T follicular helper cell (primary cell): ENCODE results near the gene CEP19.

Experiments
- DNase-seq: peaks from one replicate; pipeline ENCODE4 v3.0.0-alpha.2; 2020; ENCODE audit warnings: low read depth

CEP19 gene

GRCh38 chr3:196662711-196663571 is 49.1 kb downstream of the CEP19 start:
- DNase-seq: no peak

DNA sequence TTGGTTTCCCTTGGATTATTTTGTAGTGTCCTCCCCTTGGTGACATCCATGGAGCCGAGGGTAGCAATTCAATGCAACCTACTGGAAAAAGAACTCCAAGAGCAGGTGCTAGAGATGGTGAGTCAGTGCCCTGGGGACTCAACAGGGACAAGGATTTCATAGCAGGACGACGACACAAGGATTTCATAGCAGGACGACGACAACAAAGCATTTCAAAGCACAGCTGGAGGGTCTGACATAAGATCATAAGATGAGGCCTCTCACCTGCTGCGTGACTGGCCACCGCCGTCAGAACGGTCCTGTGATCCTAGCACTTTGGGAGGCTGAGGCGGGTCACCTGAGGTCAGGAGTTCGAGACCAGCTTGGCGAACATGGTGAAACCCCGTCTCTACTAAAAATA is 50.0 kb downstream of the CEP19 start:
- DNase-seq: no peak

GRCh38 chr3:196661400-196661799 is 50.6 kb downstream of the CEP19 start:
- DNase-seq: no peak

- DNase-seq: no peak
Measured at GRCh38 chr3:196660381-196661166, 51.5 kb downstream of the CEP19 start.

- no peak for DNase-seq
Measured at GRCh38 chr3:196659901-196660351, 52.1 kb downstream of the CEP19 start.
